Duodenal mucosa (tissue), 2 donors: ENCODE measurements around the gene MAPRE3.

Experiments
- H3K27ac ChIP-seq: one replicate; pipeline ENCODE4 v1.7.0; 2013; ENCODE audit warnings: low read depth, low read length
- H3K27me3 ChIP-seq, 2 donors: one replicate each; pipeline ENCODE4 v1.7.0; 2013; ENCODE audit warnings: low read length in 2 of 2, control low read depth in 1 of 2; ENCODE audit not compliant: insufficient read depth in 2 of 2, control insufficient read depth in 1 of 2
- H3K36me3 ChIP-seq, 2 donors: one replicate each; pipeline ENCODE4 v1.7.0; 2013; ENCODE audit warnings: low read length in 2 of 2, control low read depth in 1 of 2; ENCODE audit not compliant: insufficient read depth in 2 of 2, control insufficient read depth in 1 of 2
- H3K4me1 ChIP-seq, 2 donors: one replicate each; pipeline ENCODE4 v1.7.0; 2013; ENCODE audit warnings: low read length in 2 of 2, control low read depth in 1 of 2; ENCODE audit not compliant: insufficient read depth in 2 of 2, control insufficient read depth in 1 of 2
- H3K4me3 ChIP-seq, 2 donors: one replicate each; pipeline ENCODE4 v1.7.0; 2013; ENCODE audit warnings: low read length in 2 of 2, low read depth in 1 of 2
- H3K9ac ChIP-seq, 2 donors: one replicate each; pipeline ENCODE4 v1.7.0; 2013; ENCODE audit warnings: low read length in 2 of 2, low read depth in 1 of 2
- H3K9me3 ChIP-seq, 2 donors: one replicate each; pipeline ENCODE4 v1.7.0; 2013; ENCODE audit warnings: low read length in 2 of 2, control low read depth in 1 of 2; ENCODE audit not compliant: control insufficient read depth in 1 of 2

Gene MAPRE3

GRCh38 chr2:26934335-26934724 is 36.1 kb upstream of the MAPRE3 start:
- Histone ChIP-seq H3K27ac (no peak overlapping the region), H3K4me3 (no peak overlapping the region), H3K4me1 (peaks cover 0 to 4% of the 10 kb centered on the region in 2 donors), H3K36me3 (no peaks in the 10 kb centered on the region), H3K27me3 (peaks cover 0 to 4% of the 10 kb centered on the region in 2 donors), H3K9me3 (no peaks in the 10 kb centered on the region), H3K9ac (no peak overlapping the region)

- Histone ChIP-seq H3K9me3 (no peaks in the 10 kb centered on the region), H3K36me3 (no peaks in the 10 kb centered on the region)
Observed at GRCh38 chr2:26934985-26935384, 35.5 kb upstream of the MAPRE3 start.

GRCh38 chr2:26936855-26937254 is 33.6 kb upstream of the MAPRE3 start:
- no peaks in the 10 kb centered on the region for H3K36me3 ChIP-seq

More at GRCh38 chr2:26934985-26935384, 35.5 kb upstream of the MAPRE3 start:
- Histone ChIP-seq H3K4me3 (no peak overlapping the region), H3K4me1 (peaks cover 0 to 4% of the 10 kb centered on the region in 2 donors), H3K27me3 (peaks cover 0 to 4% of the 10 kb centered on the region in 2 donors), H3K9ac (no peak overlapping the region), H3K27ac (no peak overlapping the region)

GRCh38 chr2:26938399-26939118 is 31.9 kb upstream of the MAPRE3 start:
- Histone ChIP-seq H3K9me3 (no peaks in the 10 kb centered on the region), H3K4me3 (no peak overlapping the region), H3K27me3 (peaks cover 5 to 8% of the 10 kb centered on the region in 2 donors), H3K36me3 (no peaks in the 10 kb centered on the region), H3K9ac (no peak overlapping the region), H3K27ac (no peak overlapping the region), H3K4me1 (no peaks in the 10 kb centered on the region)

More at GRCh38 chr2:26936855-26937254, 33.6 kb upstream of the MAPRE3 start:
- no peaks in the 10 kb centered on the region for H3K9me3 ChIP-seq
- H3K27ac ChIP-seq: no peak overlapping the region
- H3K4me3 ChIP-seq: no peak overlapping the region
- H3K9ac ChIP-seq: no peak overlapping the region
- peaks cover 0 to 4% of the 10 kb centered on the region in 2 donors for H3K27me3 ChIP-seq
- peaks cover 0 to 4% of the 10 kb centered on the region in 2 donors for H3K4me1 ChIP-seq

- H3K27ac ChIP-seq: no peak overlapping the region
- no peaks in the 10 kb centered on the region for H3K4me1 ChIP-seq
- H3K36me3 ChIP-seq: no peaks in the 10 kb centered on the region
- H3K4me3 ChIP-seq: no peak overlapping the region
- H3K27me3 ChIP-seq: peaks cover 5 to 8% of the 10 kb centered on the region in 2 donors
- no peaks in the 10 kb centered on the region for H3K9me3 ChIP-seq
- no peak overlapping the region for H3K9ac ChIP-seq
Observed at GRCh38 chr2:26940001-26940400, 30.4 kb upstream of the MAPRE3 start.

GRCh38 chr2:26941486-26941885 is 29.0 kb upstream of the MAPRE3 start:
- no peaks in the 10 kb centered on the region for H3K9me3 ChIP-seq
- H3K36me3 ChIP-seq: no peaks in the 10 kb centered on the region
- H3K9ac ChIP-seq: no peak overlapping the region
- H3K4me3 ChIP-seq: no peak overlapping the region
- no peak overlapping the region for H3K27ac ChIP-seq
- no peaks in the 10 kb centered on the region for H3K4me1 ChIP-seq
- peaks cover 4 to 11% of the 10 kb centered on the region in 2 donors for H3K27me3 ChIP-seq

- Histone ChIP-seq H3K27ac (no peak overlapping the region), H3K9ac (no peak overlapping the region), H3K36me3 (no peaks in the 10 kb centered on the region), H3K27me3 (peaks cover 4 to 11% of the 10 kb centered on the region in 2 donors), H3K4me3 (no peak overlapping the region), H3K4me1 (no peaks in the 10 kb centered on the region), H3K9me3 (no peaks in the 10 kb centered on the region)
Observed at GRCh38 chr2:26942543-26943295, 27.7 kb upstream of the MAPRE3 start.

GRCh38 chr2:26945991-26946750 is 24.3 kb upstream of the MAPRE3 start:
- Histone ChIP-seq H3K9ac (no peak overlapping the region), H3K27ac (no peak overlapping the region), H3K4me1 (no peaks in the 10 kb centered on the region), H3K9me3 (no peaks in the 10 kb centered on the region), H3K27me3 (peaks cover 4 to 11% of the 10 kb centered on the region in 2 donors), H3K36me3 (no peaks in the 10 kb centered on the region), H3K4me3 (no peak overlapping the region)

GRCh38 chr2:26946841-26947784 is 23.3 kb upstream of the MAPRE3 start:
- Histone ChIP-seq H3K27ac (no peak overlapping the region), H3K9me3 (no peaks in the 10 kb centered on the region), H3K4me1 (no peaks in the 10 kb centered on the region), H3K36me3 (no peaks in the 10 kb centered on the region), H3K4me3 (no peak overlapping the region), H3K9ac (no peak overlapping the region), H3K27me3 (peaks cover 4 to 11% of the 10 kb centered on the region in 2 donors)
